Activated naive CD8-positive, alpha-beta T cell treated with anti-CD3 and anti-CD28 coated beads, Interleukin-2, amount 50 U/mL, for 16 hours (primary cell): ENCODE data around the gene NR2F1-AS1.

Experiments
- DNase-seq: peaks from one replicate; pipeline ENCODE4 v3.0.0-alpha.2; 2020; ENCODE audit warnings: low read depth, low spot score

NR2F1-AS1 gene

GRCh38 chr5:93603078-93603792 is 22.2 kb upstream of the NR2F1-AS1 start:
- no peak for DNase-seq

GRCh38 chr5:93602241-93603077 is 21.4 kb upstream of the NR2F1-AS1 start:
- DNase-seq = no peak

- DNase-seq = no peak
Measured at GRCh38 chr5:93601802-93602155, 20.8 kb upstream of the NR2F1-AS1 start.

- DNase-seq = no peak
Measured at GRCh38 chr5:93601071-93601801, 20.2 kb upstream of the NR2F1-AS1 start.

GRCh38 chr5:93600409-93601070 is 19.5 kb upstream of the NR2F1-AS1 start:
- DNase-seq = no peak

- no peak for DNase-seq
Measured at GRCh38 chr5:93599399-93600120, 18.5 kb upstream of the NR2F1-AS1 start.

- no peak for DNase-seq
Measured at GRCh38 chr5:93599001-93599379, 18.0 kb upstream of the NR2F1-AS1 start.

GRCh38 chr5:93598091-93599000 is 17.3 kb upstream of the NR2F1-AS1 start:
- no peak for DNase-seq

GRCh38 chr5:93596676-93597490 is 15.9 kb upstream of the NR2F1-AS1 start:
- DNase-seq = no peak

- no peak for DNase-seq
Measured at GRCh38 chr5:93596310-93596675, 15.3 kb upstream of the NR2F1-AS1 start.

GRCh38 chr5:93595420-93596147 is 14.6 kb upstream of the NR2F1-AS1 start:
- no peak for DNase-seq

- DNase-seq = no peak
Measured at GRCh38 chr5:93594591-93595419, 13.8 kb upstream of the NR2F1-AS1 start.

GRCh38 chr5:93593476-93594131 is 12.6 kb upstream of the NR2F1-AS1 start:
- no peak for DNase-seq

- no peak for DNase-seq
Measured at GRCh38 chr5:93592883-93593282, 11.9 kb upstream of the NR2F1-AS1 start.

GRCh38 chr5:93591323-93591945 is 10.4 kb upstream of the NR2F1-AS1 start:
- DNase-seq = no peak

- DNase-seq = no peak
Measured at GRCh38 chr5:93590493-93590892, 9.5 kb upstream of the NR2F1-AS1 start.

GRCh38 chr5:93589829-93590215 is 8.8 kb upstream of the NR2F1-AS1 start:
- DNase-seq = no peak
